ENCODE data around the gene KRTAP5-11.
"Not testable (repeated sequence)": the region's sequence is repeated elsewhere in the genome, so short reads cannot be mapped to it uniquely, and the experiment has no call there.

The KRTAP5-11 gene

DNA sequence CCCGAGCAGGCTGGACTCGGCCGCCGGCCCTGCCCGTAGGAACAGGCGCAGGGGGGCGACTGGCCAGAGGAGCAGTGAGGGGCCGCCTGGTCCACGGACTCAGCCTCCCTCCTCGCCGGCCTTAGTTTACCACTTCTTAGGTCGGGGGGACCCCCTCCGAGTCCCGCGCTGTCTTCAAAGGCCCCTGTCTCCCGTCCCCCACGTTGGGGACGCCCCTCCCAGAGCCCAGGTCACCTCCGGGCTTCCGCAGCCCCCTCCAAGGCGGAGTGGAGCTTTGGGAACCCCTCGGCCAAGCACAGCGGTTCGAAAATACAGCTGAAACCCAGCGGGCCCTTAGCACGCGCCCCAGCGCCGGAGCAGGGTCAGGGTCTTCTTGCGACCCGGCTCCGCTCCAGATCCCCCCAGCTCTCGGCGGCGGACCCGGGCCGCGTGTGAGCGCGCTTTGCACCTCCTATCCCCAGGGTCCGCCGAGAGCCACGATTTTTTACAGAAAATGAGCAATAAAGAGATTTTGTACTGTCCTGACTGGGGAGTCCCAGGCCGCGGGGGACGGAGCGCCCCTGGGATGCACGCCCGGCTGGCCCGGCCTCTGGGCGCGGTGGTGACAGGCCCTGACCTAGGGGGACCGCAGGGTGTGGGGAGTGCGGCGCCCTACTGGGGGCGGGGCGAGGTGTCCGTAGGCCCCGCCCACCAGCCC is 25.0 kb upstream of the KRTAP5-11 start:
- H3K36me3 ChIP-seq (ENCODE audit: control insufficient read depth in 2 of 2, insufficient read depth in 2 of 2, low read length in 2 of 2); H3K9me3 ChIP-seq (ENCODE audit: control insufficient read depth in 2 of 2, low read length in 2 of 2); H3K27ac ChIP-seq (ENCODE audit: low read length); H3K9ac ChIP-seq (ENCODE audit: low read length in 2 of 2); H3K4me1 ChIP-seq (ENCODE audit: control insufficient read depth, insufficient read depth, low read length); H3K27me3 ChIP-seq (ENCODE audit: control insufficient read depth in 1 of 2, insufficient read depth in 2 of 2, low read length in 2 of 2): not testable (repeated sequence)
- peak overlapping the region in 1 of 2 donors; percentile 35 for H3K4me3 ChIP-seq (ENCODE audit: low read length in 2 of 2)

DNA sequence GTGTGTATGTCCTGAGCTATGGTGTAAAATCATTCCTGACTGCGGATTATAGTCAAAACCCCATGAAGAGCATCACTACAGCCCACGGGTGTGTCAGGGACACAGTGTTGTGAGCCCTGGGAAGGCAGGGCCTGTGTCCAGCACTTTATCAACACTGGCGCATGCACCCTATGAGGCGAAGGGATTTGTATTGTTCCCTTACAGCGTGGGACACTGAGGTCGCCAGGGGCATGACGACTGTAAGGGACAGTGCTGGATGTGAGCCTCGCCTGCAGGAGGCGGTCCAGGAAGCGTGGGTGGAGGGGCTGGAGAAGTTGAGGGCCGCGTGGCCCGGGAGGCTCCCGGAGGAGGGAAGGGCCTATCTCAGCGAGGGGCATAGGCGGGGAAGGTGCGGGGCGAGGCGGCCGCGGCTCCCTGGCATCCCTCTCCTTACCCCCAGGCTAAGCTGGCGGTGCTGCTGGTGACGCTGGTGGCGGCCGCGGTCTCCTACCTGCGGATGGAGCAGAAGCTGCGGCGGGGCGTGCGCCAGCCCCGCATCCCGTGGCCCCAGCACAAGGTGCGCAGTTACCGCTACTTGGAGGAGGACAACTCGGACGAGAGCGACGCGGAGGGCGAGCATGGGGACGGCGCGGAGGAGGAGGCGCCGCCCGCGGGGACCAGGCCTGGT is 24.3 kb upstream of the KRTAP5-11 start:
- H3K36me3 ChIP-seq (ENCODE audit: control insufficient read depth in 2 of 2, insufficient read depth in 2 of 2, low read length in 2 of 2); H3K4me1 ChIP-seq (ENCODE audit: control insufficient read depth, insufficient read depth, low read length); H3K27ac ChIP-seq (ENCODE audit: low read length); H3K9ac ChIP-seq (ENCODE audit: low read length in 2 of 2); H3K27me3 ChIP-seq (ENCODE audit: control insufficient read depth in 1 of 2, insufficient read depth in 2 of 2, low read length in 2 of 2); H3K9me3 ChIP-seq (ENCODE audit: control insufficient read depth in 2 of 2, low read length in 2 of 2): not testable (repeated sequence)
- H3K4me3 ChIP-seq (ENCODE audit: low read length in 2 of 2): peak overlapping the region in 1 of 2 donors; percentile 35

DNA sequence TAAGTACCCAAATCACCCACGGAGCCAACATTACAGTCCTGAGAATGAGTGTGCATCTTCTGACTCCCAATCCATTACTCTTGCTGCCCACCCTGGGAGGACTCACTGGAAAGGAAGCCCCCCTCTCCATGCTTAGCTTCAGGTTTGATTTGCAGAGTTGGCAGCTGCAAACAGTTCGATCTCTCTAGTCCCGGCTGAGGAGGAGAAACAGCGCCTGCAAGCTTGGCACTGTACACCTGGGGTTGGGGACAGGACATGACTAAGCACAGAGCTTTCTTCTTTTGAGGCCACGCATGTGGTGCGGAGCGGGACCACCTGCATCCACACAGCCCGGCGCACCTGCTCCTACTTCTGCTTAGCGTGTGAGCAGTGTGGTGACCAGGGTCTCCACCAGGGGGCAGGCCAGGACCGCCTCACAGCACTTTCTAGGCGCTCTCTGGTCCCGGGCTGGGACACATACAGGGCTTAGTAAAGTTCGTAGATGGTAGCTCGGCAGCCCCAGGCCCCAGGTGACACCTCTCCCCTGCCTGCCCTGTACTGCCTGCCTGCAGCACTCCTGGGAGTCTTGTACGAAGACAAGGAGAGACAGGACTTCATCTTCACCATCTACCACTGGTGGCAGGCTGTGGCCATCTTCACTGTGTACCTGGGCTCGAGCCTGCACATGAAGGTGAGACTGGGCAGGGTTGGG is 22.3 kb upstream of the KRTAP5-11 start:
- not testable (repeated sequence) for H3K9me3 ChIP-seq (ENCODE audit: control insufficient read depth in 2 of 2, low read length in 2 of 2); H3K27ac ChIP-seq (ENCODE audit: low read length); H3K4me1 ChIP-seq (ENCODE audit: control insufficient read depth, insufficient read depth, low read length); H3K36me3 ChIP-seq (ENCODE audit: control insufficient read depth in 2 of 2, insufficient read depth in 2 of 2, low read length in 2 of 2); H3K4me3 ChIP-seq (ENCODE audit: low read length in 2 of 2); H3K27me3 ChIP-seq (ENCODE audit: control insufficient read depth in 1 of 2, insufficient read depth in 2 of 2, low read length in 2 of 2); H3K9ac ChIP-seq (ENCODE audit: low read length in 2 of 2)

DNA sequence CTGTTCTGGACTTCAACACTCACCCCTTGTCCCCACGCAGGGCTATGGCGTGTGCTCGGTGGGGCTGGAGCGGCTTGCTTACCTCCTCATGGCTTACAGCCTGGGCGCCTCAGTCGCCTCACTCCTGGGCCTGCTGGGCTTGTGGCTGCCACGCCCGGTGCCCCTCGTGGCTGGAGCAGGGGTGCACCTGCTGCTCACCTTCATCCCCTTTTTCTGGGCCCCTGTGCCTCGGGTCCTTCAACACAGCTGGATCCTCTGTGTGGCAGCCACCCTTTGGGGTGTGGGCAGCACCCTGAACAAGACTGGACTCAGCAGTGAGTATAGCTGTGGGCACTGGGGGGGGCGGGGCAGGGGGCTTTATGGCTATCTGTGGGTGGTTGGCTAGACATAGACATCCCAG is 20.5 kb upstream of the KRTAP5-11 start:
- not testable (repeated sequence) for H3K4me1 ChIP-seq (ENCODE audit: control insufficient read depth, insufficient read depth, low read length); H3K9ac ChIP-seq (ENCODE audit: low read length in 2 of 2); H3K4me3 ChIP-seq (ENCODE audit: low read length in 2 of 2); H3K27ac ChIP-seq (ENCODE audit: low read length); H3K27me3 ChIP-seq (ENCODE audit: control insufficient read depth in 1 of 2, insufficient read depth in 2 of 2, low read length in 2 of 2); H3K36me3 ChIP-seq (ENCODE audit: control insufficient read depth in 2 of 2, insufficient read depth in 2 of 2, low read length in 2 of 2); H3K9me3 ChIP-seq (ENCODE audit: control insufficient read depth in 2 of 2, low read length in 2 of 2)

DNA sequence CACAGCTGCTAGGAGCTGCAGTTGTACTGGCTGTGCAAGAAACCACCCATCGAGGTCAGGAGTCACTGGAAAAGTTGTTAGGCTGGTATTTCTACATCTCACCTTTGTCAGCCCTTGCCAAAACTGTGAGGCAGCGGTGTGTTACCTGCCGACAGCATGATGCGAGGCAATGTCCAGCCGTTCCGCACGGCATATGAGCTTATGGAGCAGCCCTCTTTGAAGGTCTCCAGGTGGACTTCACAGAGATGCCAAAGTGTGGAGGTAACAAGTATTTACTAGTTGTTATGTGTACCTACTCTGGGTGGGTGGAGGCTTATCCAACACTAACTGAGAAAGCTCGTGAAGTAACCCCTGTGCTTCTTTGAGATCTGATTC is 6.9 kb upstream of the KRTAP5-11 start:
- H3K4me1 ChIP-seq (ENCODE audit: control insufficient read depth, insufficient read depth, low read length); H3K27me3 ChIP-seq (ENCODE audit: control insufficient read depth in 1 of 2, insufficient read depth in 2 of 2, low read length in 2 of 2); H3K9ac ChIP-seq (ENCODE audit: low read length in 2 of 2); H3K27ac ChIP-seq (ENCODE audit: low read length); H3K36me3 ChIP-seq (ENCODE audit: control insufficient read depth in 2 of 2, insufficient read depth in 2 of 2, low read length in 2 of 2); H3K4me3 ChIP-seq (ENCODE audit: low read length in 2 of 2); H3K9me3 ChIP-seq (ENCODE audit: control insufficient read depth in 2 of 2, low read length in 2 of 2): not testable (repeated sequence)

DNA sequence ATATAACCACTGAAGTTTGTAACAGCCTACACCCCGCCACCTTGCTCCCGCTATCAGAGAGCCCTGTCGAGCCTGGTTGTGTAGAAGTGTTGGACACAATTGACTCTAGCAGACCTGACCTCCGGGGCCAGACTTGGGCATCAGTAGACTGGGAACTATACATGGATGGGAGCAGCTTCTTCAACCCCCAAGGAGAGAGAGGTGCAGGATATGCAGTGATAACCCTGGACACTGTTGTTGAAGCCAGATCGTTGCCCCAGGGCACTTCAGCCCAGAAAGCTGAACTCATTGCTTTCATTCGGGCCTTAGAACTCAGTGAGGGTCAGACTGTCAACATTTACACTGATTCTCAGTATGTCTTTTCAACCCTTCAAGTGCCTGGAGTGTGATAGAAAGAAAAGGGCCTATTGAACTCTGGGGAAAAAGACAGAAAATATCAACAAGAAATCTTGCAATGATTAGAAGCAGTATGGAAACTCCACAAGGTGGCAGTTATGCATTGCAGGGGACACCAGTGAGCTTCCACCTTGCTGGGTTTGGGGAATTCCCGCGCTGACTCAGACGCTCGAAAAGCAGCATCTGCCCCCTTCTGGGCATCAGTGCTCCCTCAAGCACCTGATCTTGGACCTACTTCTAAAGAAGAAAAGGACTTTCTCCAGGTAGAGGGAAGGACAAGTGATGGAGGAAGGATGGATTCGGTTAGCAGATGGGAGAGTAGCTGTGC is 6.3 kb upstream of the KRTAP5-11 start:
- H3K9ac ChIP-seq (ENCODE audit: low read length in 2 of 2); H3K9me3 ChIP-seq (ENCODE audit: control insufficient read depth in 2 of 2, low read length in 2 of 2); H3K36me3 ChIP-seq (ENCODE audit: control insufficient read depth in 2 of 2, insufficient read depth in 2 of 2, low read length in 2 of 2); H3K27me3 ChIP-seq (ENCODE audit: control insufficient read depth in 1 of 2, insufficient read depth in 2 of 2, low read length in 2 of 2); H3K4me1 ChIP-seq (ENCODE audit: control insufficient read depth, insufficient read depth, low read length); H3K27ac ChIP-seq (ENCODE audit: low read length); H3K4me3 ChIP-seq (ENCODE audit: low read length in 2 of 2): not testable (repeated sequence)

DNA sequence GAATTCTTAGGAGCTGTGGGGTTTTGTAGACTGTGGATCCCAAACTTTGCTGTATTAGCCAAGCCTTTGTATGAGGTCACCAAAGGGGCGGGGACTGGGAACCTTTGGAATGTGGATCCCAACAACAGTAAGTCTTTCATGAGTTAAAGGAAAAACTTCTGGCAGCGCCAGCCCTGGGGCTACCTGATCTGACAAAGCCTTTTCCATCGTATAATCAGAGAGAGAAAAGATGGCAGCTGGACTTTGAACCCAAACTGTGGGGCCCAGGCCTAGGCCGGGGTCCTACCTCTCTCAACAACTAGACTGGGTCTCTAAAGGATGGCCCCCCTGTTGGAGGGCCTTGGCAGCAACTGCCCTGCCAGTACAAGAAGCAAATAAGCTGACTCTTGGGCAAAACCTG is 5.6 kb upstream of the KRTAP5-11 start:
- H3K27ac ChIP-seq (ENCODE audit: low read length): not testable (repeated sequence)

DNA sequence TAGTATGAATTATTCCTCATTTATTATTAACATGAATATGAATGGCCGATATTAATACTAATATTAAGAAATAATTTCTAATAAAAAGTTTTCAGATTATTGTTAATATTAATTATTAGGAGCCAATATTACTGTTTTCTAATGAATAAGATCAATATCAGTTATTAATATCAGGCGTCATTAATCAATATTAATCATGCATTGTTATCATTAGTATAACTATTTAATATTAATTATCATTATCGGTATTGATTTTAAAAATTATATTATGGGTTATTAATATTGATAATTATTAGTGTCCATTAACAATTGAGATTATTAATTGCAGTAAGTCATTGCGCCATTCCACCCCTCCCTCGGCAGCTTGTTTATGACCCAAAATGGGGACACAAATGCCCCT is 3.0 kb upstream of the KRTAP5-11 start:
- H3K27me3 ChIP-seq (ENCODE audit: control insufficient read depth in 1 of 2, insufficient read depth in 2 of 2, low read length in 2 of 2); H3K36me3 ChIP-seq (ENCODE audit: control insufficient read depth in 2 of 2, insufficient read depth in 2 of 2, low read length in 2 of 2); H3K4me3 ChIP-seq (ENCODE audit: low read length in 2 of 2); H3K9ac ChIP-seq (ENCODE audit: low read length in 2 of 2); H3K4me1 ChIP-seq (ENCODE audit: control insufficient read depth, insufficient read depth, low read length); H3K27ac ChIP-seq (ENCODE audit: low read length); H3K9me3 ChIP-seq (ENCODE audit: control insufficient read depth in 2 of 2, low read length in 2 of 2): not testable (repeated sequence)

More for the DNA sequence above, 5.6 kb upstream of the KRTAP5-11 start:
- not testable (repeated sequence) for H3K4me1 ChIP-seq (ENCODE audit: control insufficient read depth, insufficient read depth, low read length); H3K27me3 ChIP-seq (ENCODE audit: control insufficient read depth in 1 of 2, insufficient read depth in 2 of 2, low read length in 2 of 2); H3K9ac ChIP-seq (ENCODE audit: low read length in 2 of 2); H3K4me3 ChIP-seq (ENCODE audit: low read length in 2 of 2); H3K9me3 ChIP-seq (ENCODE audit: control insufficient read depth in 2 of 2, low read length in 2 of 2); H3K36me3 ChIP-seq (ENCODE audit: control insufficient read depth in 2 of 2, insufficient read depth in 2 of 2, low read length in 2 of 2)

DNA sequence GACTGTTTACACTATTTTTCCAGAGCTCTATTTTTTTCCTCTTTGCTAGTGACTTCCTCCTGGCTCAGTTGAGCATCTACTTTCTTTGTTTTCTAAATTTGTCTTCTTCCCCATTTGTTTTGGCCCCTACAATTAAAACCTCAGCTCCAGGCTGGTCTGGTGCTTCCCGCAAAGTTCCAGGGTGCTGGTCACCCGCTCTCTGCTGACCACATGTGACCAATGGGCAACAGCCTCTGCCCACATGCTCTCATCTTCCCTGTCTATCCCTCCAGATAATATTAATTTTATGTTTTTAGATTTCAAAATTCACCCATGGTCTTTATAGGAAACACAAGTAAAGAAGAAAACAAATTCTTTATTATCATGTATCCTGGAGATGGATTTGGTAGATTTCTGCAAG is 294 bp upstream of the KRTAP5-11 start:
- not testable (repeated sequence) for H3K27me3 ChIP-seq (ENCODE audit: control insufficient read depth in 1 of 2, insufficient read depth in 2 of 2, low read length in 2 of 2); H3K4me1 ChIP-seq (ENCODE audit: control insufficient read depth, insufficient read depth, low read length); H3K27ac ChIP-seq (ENCODE audit: low read length); H3K9me3 ChIP-seq (ENCODE audit: control insufficient read depth in 2 of 2, low read length in 2 of 2); H3K9ac ChIP-seq (ENCODE audit: low read length in 2 of 2); H3K36me3 ChIP-seq (ENCODE audit: control insufficient read depth in 2 of 2, insufficient read depth in 2 of 2, low read length in 2 of 2); H3K4me3 ChIP-seq (ENCODE audit: low read length in 2 of 2)

DNA sequence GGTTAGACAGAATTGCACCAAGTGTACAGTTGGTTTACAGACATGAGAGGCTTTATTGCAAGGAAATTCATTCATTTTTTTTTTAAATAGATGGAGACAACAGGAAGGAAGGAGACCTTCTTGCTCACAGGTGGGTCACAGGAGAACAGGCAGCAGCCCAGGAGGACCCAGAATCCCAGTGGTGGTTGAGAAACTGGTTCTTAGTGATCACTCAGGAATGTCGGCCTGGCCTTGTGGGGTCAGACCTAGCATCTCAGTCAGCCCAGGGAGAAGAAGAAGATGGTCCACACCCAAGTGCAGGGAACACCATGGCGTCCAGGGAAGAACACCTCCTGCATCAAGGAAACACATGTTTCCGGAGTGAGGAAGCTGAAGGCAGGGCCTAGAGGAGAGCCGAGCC is 849 bp downstream of the KRTAP5-11 start:
- Histone ChIP-seq H3K36me3 (ENCODE audit: control insufficient read depth in 2 of 2, insufficient read depth in 2 of 2, low read length in 2 of 2) (no peaks in the 10 kb centered on the region), H3K27me3 (ENCODE audit: control insufficient read depth in 1 of 2, insufficient read depth in 2 of 2, low read length in 2 of 2) (peaks cover 4 to 7% of the 10 kb centered on the region in 2 donors), H3K9me3 (ENCODE audit: control insufficient read depth in 2 of 2, low read length in 2 of 2) (no peaks in the 10 kb centered on the region)

More for the DNA sequence above, 849 bp downstream of the KRTAP5-11 start:
- no peaks in the 10 kb centered on the region for H3K4me1 ChIP-seq (ENCODE audit: control insufficient read depth, insufficient read depth, low read length)
- no peak overlapping the region for H3K27ac ChIP-seq (ENCODE audit: low read length)
- no peak overlapping the region for H3K9ac ChIP-seq (ENCODE audit: low read length in 2 of 2)
- H3K4me3 ChIP-seq (ENCODE audit: low read length in 2 of 2): no peak overlapping the region
